ENCODE results near the gene COMMD6.

Gene COMMD6

DNA sequence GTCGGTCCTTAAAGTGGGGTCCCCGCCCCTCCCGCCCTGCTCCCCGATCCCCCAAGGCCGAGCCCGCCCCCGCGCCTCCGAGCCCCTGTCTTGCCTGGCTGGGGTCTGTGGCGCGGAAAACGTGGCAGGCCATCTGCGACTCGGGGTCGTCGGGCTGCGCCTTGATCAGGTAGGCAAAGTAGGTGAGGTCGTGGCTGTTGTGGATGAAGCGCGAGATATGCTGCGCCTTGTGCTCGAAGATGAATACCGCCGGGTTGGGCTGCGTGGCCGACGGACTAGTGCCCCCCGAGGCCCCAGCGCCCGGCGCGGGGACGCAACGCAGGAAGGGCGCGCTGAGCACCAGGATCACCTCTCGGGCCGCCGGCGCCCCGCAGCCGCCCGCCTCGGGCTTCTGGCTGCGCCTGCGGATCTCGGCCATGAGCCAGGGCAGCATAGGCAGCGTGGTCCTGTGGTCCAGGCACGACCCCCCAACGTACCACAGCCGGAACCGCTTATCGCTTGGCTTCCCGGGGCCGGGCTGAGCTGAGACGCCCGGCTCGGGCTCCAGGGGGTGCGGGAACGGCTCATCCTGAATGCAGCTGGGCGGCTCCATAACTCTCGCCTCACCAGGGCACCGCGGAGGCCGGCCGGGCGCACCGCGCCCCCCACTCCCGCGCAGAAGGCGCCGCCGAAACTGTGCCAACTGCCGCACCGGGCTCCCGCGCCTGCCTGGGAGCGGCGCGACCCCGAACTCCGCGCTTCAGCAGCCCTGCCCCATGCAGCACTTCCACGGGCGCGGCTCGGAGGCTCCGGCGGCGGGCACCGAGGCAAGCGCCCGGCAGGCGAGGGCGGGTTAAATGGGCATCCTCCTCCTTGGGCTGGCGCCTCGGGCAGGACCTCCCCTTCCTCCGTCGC lies 56.2 kb downstream of the COMMD6 start:
- DNase-seq = peak; percentile 64

DNA sequence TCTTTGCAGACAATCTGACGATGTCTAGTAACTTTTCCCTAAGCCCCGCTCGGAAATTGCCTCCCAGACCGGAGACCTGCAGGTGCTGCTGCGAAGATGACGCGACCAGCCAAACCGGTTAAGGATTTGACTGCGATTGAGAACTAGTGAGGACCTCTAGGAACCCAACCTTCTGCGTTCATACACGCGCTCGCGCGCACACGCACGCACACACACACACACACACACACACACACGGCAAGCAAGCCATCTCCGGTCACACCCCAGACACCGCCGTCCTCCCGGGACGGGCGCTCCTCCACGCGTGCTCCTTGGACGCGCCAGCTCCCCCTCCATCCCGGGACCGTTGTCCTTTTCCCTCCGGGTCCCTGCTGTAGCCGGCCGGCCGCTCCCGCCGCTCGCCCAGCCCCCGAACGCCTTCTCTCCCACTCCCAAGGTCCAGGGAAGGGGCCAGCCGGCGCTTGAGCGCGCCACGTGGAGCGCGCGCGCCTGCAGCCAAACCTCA lies 56.9 kb downstream of the COMMD6 start:
- no peak for DNase-seq

GRCh38 chr13:75479102-75479740 lies 58.4 kb downstream of the COMMD6 start:
- DNase-seq = no peak

DNA sequence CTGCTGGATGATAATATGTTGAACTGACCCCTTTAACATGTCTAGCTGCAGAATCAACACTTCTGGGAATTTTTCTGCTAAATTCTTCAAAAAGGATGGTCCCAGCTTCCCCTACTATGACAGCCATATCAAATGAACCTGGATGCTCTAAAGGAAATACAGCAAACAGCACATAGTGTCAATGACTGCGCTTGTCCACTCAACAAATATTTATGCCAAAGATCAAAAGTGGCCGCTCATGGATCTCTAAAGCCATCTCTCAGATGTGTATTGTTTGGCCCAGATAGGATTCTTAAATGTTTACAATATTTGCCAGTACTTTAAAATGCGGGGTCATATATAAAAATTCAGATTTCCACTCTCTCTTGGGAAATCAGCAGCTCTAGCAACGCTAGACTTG lies 59.0 kb downstream of the COMMD6 start:
- DNase-seq = no peak

Measured in activated effector memory CD4-positive, alpha-beta T cell treated with anti-CD3 and anti-CD28 coated beads, Interleukin-2, amount 50 U/mL, for 16 hours (primary cell).